ENCODE results near the gene PRSS21. TPM values are rescaled to one million over a fixed set of nuclear protein-coding genes. Genes with fewer than 3 reads are reported as not detected.

Gene PRSS21
- total RNA-seq, 1 donor from 2014 or later, result 17.1 TPM

DNA sequence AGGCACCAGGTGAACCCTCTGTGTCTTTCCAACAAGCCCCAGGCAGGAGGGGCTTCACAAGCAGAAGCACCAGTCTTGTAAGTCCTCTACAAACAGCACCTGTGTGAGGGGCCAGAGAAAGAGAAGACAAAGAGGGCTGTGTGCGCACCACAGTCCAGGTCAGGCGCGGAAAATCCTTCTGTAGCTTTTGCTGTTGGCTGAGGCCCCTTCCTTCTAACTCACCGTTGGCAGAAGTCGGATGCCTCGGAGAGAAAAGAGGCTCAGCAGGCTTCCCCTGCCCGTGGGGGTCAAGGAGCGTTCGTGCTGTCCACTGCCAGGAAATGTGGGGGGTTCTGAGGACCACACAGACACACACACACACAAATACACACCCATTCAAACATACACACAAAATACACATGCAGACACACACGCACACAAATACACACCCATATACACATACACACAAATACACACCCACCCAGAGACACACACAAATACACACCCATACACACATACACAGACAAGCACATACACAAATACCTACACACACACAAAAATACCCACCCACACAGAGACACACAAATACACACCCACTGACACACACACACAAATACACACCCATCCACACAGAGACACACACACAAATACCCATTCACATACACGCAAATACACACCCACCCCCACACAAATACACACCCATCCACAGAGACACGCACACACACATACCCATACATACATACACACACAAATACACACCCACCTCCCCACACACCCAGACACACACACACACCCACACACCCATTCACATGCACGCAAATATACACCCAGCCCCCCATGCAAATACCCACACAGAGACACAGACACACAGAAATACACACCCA is 19.8 kb downstream of the PRSS21 start:
- no peak for ATAC-seq
- H3K36me3 ChIP-seq, result no peaks in the 10 kb centered on the region
- H3K27me3 ChIP-seq, result peaks cover 3% of the 10 kb centered on the region
- no peak overlapping the region for H3K4me3 ChIP-seq
- no peak for TF ChIP-seq CTCF (IDR thresholded peaks at IDR 0.05)
- H3K27ac ChIP-seq, result no peak overlapping the region
- no peaks in the 10 kb centered on the region for H3K4me1 ChIP-seq
- no peaks in the 10 kb centered on the region for H3K9me3 ChIP-seq
- DNase-seq, result peak; percentile 41
- intact Hi-C loops (cut with DNase I), result no loop called here

DNA sequence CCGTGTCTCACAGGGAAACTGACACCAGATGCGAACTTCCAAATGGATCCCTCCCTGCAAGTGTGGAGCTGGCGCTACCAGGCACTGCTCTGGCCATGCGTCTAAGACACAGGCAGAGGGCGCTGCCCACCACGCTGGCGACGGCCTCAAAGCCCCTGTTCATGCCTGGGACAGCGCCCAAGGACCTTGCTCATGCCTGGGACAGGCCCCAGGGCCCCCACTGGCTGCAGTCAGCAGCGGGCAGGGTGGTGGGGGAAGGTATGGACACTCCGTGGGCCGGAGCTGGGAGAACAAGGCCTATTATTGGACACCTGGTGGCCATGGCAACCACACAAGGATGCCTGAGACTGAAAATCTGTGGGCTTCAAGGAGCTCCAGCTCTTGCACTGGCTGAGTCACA is 21.9 kb downstream of the PRSS21 start:
- Histone ChIP-seq H3K36me3 (no peaks in the 10 kb centered on the region), H3K9me3 (no peaks in the 10 kb centered on the region), H3K27me3 (peaks cover 3% of the 10 kb centered on the region), H3K4me3 (no peak overlapping the region), H3K4me1 (peaks cover 8% of the 10 kb centered on the region), H3K27ac (no peak overlapping the region)
- TF ChIP-seq CTCF (IDR thresholded peaks at IDR 0.05), result peak; percentile 71
- ATAC-seq (peak; percentile 84), DNase-seq (peak; percentile 86)
- intact Hi-C loops (cut with DNase I), result no loop called here

DNA sequence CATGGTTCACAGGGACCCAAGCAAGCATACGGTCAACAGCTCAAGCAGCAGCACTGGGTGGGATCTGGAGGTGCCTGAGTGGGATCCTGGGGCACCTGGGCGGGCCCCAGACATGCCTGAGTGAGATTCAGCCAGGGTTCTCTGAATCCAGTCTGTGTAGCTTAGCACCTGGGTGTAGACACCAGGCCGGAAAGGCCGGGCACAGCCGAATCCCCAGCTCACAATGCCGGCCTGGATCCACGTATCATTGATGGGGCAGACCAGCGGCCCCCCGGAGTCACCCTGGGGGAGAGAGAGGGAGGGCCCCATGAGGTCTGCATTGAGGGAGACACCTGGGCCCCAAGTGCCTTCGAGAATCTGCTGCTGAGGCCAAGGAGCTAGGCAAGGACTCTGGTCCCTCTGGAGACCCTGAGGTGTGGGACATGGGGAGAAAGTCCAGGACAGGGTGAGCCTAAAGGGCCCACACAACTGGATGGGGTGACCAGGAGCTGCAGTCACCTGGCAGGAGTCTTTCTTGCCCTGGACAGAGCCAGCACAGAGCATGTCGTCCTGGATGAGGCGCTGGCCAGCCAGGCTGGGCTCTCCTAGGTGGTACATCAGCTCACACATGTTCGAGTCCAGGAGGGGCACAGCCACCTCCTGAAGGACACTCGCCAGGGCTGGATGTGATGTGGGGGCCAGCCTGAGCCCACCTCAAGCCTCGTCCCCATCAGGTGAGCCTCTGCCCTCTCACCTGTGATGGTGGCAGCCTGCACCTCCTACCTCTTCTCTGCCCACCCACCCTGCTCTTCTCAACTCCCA is 22.8 kb downstream of the PRSS21 start:
- no peak for TF ChIP-seq CTCF (IDR thresholded peaks at IDR 0.05)

DNA sequence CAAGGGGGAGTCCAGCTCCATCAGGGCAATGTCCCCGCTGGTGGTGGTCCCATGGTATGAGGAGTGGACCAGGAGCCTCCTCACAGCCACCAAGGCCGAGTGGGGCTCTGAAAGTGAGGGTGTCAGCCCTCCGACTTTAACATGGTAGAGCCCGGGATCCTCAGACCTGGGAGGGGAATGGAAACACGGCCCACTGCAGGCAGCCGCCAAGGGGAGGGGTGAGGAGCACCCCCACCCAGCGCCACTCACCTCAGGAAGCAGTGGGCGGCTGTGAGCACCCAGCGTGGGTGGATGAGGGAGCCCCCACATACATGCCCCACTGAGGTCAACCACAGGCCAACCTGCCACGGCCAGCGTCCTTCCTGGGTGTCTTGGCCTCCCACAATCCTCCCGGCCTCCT is 23.9 kb downstream of the PRSS21 start:
- intact Hi-C loops (cut with DNase I), result no loop called here
- Histone ChIP-seq H3K27me3 (peaks cover 3% of the 10 kb centered on the region), H3K4me1 (peaks cover 8% of the 10 kb centered on the region), H3K4me3 (no peak overlapping the region), H3K36me3 (no peaks in the 10 kb centered on the region), H3K27ac (no peak overlapping the region), H3K9me3 (no peaks in the 10 kb centered on the region)
- no peak for TF ChIP-seq CTCF (IDR thresholded peaks at IDR 0.05)
- peak; percentile 38 for DNase-seq
- ATAC-seq, result no peak

More for the DNA sequence above, 22.8 kb downstream of the PRSS21 start:
- Histone ChIP-seq H3K27ac (no peak overlapping the region), H3K4me1 (peaks cover 8% of the 10 kb centered on the region), H3K4me3 (no peak overlapping the region), H3K9me3 (no peaks in the 10 kb centered on the region), H3K27me3 (peaks cover 3% of the 10 kb centered on the region), H3K36me3 (no peaks in the 10 kb centered on the region)
- peak; percentile 55 for DNase-seq
- ATAC-seq, result no peak
- intact Hi-C loops (cut with DNase I), result no loop called here

GRCh38 chr16:2841606-2842339 is 24.7 kb downstream of the PRSS21 start:
- no peak overlapping the region for H3K4me3 ChIP-seq
- peaks cover 8% of the 10 kb centered on the region for H3K4me1 ChIP-seq
- peaks cover 3% of the 10 kb centered on the region for H3K27me3 ChIP-seq
- H3K9me3 ChIP-seq, result no peaks in the 10 kb centered on the region
- ATAC-seq (no peak), DNase-seq (peak; percentile 57)
- peak overlapping the region; percentile 24 for H3K27ac ChIP-seq
- no peaks in the 10 kb centered on the region for H3K36me3 ChIP-seq
- intact Hi-C loops (cut with DNase I), result no loop called here
- no peak for TF ChIP-seq CTCF (IDR thresholded peaks at IDR 0.05)

Measured in upper lobe of right lung (tissue), 1 donor.